Measurements from ENCODE around the gene XYLB.
"Not testable (repeated sequence)": the region's sequence is repeated elsewhere in the genome, so short reads cannot be mapped to it uniquely, and the experiment has no call there.

XYLB gene

DNA sequence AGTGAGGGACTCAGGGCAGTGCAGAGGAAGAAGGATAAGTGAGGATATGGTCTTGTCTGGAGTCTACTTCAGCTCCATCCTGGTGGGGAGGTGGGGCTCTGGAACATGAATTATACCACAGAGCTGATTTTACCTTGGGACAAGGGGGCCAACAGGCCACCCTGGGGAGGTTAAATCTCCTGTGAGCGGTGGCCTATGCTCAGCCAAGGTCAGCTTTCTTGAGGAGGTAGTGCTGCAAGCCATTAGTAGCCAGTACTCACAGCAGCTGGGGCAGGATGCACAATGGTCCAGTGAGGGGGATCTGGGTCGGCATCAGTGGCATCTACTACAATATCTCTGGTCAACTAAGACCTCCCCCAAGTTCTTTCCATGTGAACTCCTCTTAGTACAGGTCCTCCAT is 49.7 kb downstream of the XYLB start:
- DNase-seq (ENCODE audit: low read depth in 2 of 2), result no peak

GRCh38 chr3:38396861-38397260 is 50.3 kb downstream of the XYLB start:
- no peak for DNase-seq (ENCODE audit: low read depth in 2 of 2)

DNA sequence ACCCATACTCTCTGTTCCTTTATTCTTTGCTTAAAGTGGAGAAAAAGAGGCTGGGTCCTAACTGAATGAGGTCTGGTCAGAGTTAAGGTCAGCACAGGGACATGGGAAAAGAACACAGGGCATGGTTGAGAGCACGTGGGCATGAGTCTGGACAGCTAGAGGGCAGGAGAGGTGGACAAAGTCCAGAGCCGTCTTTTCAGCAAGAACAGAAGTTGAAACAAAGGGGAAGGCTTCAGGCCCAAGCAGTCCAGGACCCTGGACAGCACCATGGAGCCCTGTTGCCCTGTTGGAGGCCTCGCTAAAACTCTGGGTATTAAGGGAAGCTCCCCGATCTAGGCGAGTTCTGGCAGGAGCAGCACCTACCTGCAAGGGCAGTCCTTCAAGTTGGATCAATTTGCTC is 50.7 kb downstream of the XYLB start:
- no peak for DNase-seq (ENCODE audit: low read depth in 2 of 2)

DNA sequence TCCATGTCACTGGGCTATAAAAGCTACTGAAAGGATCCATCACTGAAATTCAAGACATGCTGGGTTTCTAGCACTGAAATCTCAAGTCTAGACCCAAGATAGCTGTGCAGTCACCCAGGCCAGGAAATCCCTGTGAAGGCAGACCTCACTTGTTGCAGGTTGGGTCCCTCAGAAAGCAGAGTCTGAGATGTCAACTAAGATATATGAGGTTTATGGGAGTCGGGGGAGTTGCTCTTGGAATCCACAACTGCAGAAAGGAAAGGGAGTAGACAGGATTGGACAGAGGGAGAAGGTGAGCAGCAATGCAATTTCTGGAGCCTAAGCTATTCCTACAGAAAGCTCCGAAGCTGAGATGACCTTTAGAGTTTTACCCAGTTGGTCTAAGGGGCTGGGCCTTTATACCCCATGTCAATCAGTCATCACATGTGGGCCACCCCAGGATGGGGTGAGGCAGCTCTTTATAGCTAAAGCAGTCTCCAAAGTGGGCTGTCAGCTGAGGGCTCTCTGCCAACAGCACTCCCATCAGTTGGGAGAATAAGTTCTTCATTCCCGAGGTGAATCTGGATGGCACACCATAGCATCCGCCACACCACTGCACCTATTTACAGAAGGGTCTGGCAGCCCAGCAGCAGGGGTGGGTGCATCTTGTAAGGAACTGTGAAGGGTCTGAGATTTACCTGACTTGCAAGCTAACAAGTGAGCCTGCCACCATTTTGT is 54.8 kb downstream of the XYLB start:
- DNase-seq (ENCODE audit: low read depth in 2 of 2), result no peak

DNA sequence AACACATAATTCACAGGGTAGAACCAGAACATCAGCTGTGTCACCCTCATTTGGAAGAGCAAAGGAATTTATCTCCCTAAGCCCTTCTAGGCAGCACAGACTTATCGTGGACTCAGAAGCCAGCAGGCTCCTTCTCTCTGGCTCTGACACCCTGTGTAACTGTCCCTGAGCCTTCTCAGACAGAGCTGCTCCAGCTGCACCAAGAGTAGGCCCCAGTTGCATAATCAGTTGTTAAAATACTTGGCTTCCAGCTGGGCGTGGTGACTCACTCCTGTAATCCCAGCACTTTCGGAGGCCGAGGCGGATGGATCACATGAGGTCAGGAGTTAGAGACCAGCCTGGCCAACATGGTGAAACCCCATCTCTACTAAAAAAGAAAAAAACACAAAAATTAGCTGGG is 57.7 kb downstream of the XYLB start:
- DNase-seq (ENCODE audit: low read depth in 2 of 2), result no peak

GRCh38 chr3:38411591-38411990 is 65.0 kb downstream of the XYLB start:
- DNase-seq (ENCODE audit: low read depth in 2 of 2), result no peak

DNA sequence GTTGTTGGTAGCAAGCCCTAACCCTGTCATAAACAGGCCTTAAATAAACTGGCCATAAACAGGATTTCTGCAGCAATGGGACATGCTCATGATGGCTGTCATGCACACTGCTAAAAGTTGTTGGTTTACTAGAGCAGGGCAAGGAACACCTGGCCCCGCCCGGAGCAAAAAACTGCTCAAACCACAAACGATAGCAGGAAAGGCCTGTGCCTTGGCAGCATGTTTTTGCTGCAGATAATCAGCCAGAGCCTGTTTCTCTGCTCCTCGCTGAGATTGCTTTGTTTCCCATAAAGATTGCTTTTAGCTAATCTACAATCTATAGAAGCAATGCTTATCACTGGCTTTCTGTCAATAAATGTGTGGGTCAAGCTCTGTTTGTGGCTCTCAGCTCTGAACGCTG is 74.2 kb downstream of the XYLB start:
- DNase-seq (ENCODE audit: low read depth in 2 of 2), result not testable (repeated sequence)

DNA sequence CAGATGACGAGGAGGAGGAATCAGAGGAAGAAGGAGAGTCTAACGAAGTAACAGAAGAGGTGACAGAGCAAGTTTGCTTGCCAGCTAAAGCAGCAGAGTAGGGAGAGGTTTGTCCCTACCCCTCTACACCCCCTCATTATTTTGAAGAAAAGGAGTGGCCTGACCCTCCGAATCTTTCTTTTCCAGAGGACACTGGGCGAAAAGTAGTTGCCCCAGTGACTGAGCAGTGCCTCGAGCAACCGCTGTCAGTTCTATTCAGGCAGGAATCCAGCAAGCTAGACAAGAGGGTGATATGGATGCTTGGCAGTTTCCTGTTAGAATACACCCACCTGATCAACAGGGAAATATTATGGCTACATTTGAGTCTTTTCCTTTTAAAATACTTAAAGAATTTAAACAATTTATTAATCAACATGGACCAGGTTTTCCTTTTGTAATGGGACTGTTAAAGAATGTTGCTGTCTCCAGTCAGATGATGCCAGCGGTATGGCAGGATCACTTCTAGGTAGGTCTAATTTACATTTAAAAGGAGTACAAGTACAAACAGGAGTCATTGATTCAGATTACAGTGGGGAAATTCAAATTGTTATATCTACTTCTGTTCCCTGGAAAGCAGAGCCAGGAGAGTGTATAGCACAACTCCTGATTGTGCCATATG is 75.2 kb downstream of the XYLB start:
- DNase-seq (ENCODE audit: low read depth in 2 of 2), result no peak

DNA sequence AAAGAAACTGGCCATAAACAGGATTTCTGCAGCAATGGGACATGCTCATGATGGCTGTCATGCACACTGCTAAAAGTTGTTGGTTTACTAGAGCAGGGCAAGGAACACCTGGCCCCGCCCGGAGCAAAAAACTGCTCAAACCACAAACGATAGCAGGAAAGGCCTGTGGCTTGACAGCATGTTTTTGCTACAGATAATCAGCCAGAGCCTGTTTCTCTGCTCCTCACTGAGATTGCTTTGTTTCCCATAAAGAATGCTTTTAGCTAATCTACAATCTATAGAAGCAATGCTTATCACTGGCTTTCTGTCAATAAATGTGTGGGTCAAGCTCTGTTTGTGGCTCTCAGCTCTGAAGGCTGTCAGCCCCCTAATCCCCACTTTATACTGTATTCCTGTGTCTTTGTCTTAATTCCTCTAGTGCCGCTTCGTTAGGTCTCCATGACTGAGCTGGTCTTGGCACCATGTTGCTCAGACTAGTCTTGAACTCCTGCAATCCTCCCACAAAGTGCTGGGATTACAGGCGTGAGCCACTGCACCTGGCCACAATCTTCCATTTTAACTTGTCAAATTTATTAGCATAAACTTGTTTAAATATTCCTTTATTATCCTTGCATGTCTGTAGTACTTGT is 80.3 kb downstream of the XYLB start:
- DNase-seq (ENCODE audit: low read depth in 2 of 2), result not testable (repeated sequence)

GRCh38 chr3:38432871-38433658 is 86.5 kb downstream of the XYLB start:
- DNase-seq (ENCODE audit: low read depth in 2 of 2), result not testable (repeated sequence)

GRCh38 chr3:38433661-38434060 is 87.1 kb downstream of the XYLB start:
- DNase-seq (ENCODE audit: low read depth in 2 of 2), result not testable (repeated sequence)

GRCh38 chr3:38438436-38439069 is 92.0 kb downstream of the XYLB start:
- not testable (repeated sequence) for DNase-seq (ENCODE audit: low read depth in 2 of 2)

DNA sequence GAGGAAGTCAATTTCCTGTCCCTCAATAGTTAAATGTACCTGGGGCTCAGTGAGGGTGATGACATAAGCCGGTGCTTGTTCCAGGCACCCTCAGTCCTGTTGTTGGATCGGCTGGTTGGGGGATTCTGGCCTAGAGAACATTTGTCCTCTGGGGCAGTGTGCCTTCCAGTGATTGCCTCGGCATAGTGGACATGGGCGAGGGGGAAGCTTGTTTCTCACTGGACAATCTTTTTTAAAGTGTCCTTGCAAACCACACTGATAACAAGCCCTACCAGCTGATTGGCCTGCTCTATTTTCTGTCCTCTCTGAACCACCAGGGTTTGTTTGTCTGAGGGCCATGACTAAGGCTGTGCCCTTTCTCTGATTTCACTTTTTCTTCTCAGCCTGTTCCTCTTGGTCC is 96.6 kb downstream of the XYLB start:
- DNase-seq (ENCODE audit: low read depth in 2 of 2), result not testable (repeated sequence)

GRCh38 chr3:38446085-38446686 is 99.6 kb downstream of the XYLB start:
- no peak for DNase-seq (ENCODE audit: low read depth in 2 of 2)

DNA sequence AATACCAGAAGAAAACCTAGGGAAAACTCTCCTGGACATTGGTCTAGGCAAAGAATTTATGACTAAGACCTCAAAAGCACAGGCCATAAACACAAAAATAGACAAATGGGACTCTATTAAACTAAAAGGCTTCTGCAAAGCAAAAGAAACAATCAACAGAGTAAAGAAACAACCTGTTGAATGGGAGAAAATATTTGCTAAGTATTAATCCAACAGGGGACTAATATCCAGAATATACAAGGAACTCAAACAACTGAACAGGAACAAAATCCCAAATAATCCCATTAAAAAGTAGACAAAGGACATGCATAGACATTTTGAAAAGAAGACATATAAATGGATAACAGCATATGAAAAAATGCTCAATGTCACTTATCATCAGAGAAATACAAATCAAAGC is 100.2 kb downstream of the XYLB start:
- no peak for DNase-seq (ENCODE audit: low read depth in 2 of 2)

- no peak for DNase-seq (ENCODE audit: low read depth in 2 of 2)
Observed at GRCh38 chr3:38450853-38451252, 104.3 kb downstream of the XYLB start.

DNA sequence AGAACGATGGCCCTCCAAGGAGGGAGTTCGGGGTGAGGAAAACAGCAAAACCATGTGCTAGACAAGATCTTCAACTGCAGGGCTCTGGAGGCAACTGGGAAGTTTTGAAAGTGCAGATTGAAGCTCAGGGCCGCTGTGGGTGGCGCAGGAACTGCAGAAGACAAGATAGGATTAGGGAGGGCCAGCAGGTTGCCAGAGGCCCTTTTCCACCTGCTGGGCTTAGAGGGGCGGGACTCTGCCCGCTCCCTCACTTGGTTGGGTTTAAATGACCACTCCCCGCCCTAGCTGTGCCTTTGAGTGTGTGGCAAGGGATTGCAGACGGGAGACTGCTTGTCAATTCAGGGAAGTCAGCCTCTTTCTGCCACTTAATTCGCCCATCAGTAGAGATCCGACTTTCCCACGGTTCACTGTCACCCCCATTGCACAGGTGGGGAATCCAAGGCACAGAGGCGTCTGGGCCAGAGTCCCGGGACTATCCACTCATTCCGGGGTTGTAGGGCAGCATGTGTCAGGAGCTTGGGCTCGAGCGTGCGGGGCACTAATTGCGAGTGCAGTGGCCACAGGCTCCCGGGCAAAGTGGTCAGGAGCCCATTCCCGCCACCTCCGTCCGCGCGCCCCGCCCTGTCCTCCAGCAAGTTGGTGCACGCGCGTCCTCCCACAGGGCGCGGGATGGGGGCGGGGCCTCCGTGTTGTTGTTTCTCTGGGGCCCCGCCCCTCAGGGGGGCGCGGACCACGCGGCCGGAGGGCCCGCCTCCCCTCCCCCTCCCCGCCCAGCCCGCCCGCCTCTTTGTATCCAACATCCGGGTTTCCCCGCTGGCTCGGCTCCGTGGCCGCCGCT is 106.7 kb downstream of the XYLB start, which contains the start of gene ACVR2B:
Gene ACVR2B (plus strand): TSS at position 816 of the 838 bp plus-strand sequence. CDS start 433 bp downstream, outside the sequence.
- DNase-seq (ENCODE audit: low read depth in 2 of 2), result peak; percentile 39 to 46

DNA sequence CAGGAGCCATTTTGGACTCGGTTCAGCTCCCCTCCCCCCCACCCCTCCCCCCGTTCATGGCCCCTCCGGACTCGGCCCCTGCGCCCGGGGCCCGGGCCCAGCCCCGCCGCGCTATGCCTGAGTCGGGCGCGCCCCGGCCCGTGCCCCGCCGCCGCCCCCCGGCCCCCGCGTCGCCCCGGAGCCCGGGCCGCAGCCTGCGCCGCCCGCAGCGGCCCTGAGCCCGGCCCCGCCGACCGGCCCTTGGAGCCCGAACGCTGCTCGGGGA is 107.3 kb downstream of the XYLB start:
- no peak for DNase-seq (ENCODE audit: low read depth in 2 of 2)

DNA sequence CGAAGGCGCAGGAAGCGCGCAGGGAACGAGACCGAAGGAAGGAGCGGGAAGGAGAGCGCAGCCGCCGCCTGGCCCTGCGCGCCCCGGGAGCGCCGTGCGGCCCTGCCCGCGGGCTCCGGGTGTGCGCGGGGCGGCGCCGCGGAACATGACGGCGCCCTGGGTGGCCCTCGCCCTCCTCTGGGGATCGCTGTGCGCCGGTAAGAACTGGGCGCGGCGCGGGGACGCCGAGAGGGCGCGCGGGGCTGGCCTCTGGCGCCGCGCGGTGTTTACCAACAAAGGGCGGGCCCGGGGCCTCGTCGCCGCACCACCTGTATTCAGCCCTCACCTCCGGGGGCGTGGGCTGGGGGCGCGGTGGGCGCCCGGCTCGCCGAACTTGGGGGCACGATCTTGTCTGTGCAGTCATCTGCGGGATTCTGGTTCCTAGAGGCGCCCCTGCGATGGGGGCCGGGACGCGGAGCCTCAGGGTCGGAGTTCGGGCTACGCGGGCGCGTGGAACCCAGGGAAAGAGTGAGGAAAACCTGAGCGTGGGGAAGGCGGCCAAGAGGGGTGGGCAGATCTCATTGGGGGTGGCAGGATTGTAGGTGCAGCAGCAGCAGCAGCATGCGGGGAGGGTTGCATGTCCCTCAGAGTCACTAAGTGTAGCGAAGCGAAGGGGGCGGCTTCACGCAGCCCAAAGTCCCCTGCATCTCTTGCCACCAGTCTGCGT is 107.7 kb downstream of the XYLB start:
- DNase-seq (ENCODE audit: low read depth in 2 of 2), result no peak

All from stimulated activated CD4-positive, alpha-beta T cell treated with anti-CD3 and anti-CD28 coated beads, Interleukin-1b, Interleukin-23, amount 100 ng/mL, for 1 hour (primary cell).